Stimulated activated naive CD8-positive, alpha-beta T cell treated with anti-CD3 and anti-CD28 coated beads, Interleukin-15, amount 100 ng/mL, for 72 hours (primary cell): ENCODE results near the gene ECI2.
A peak's percentile ranks its signal among the peaks of the same experiment; 100 is the strongest.
"Not testable (repeated sequence)": the region's sequence is repeated elsewhere in the genome, so short reads cannot be mapped to it uniquely, and the experiment has no call there.

ENCODE experiments used
- ATAC-seq: fragments of 150-1000 bp; cut with Tn5 transposase; 2 replicates; pipeline ENCODE4 v1.10.0; 2021; ENCODE audit warnings: mild to moderate bottlenecking, moderate library complexity
- DNase-seq, 2 donors: peaks; one replicate each; pipeline ENCODE4 v3.0.0; 2021 to 2022
- H3K27ac Mint-ChIP-seq, 2 donors: one replicate each; pipeline ENCODE4 v1.8.0; 2022; ENCODE audit warnings: mild to moderate bottlenecking in 2 of 2, mixed read lengths in 2 of 2, moderate library complexity in 2 of 2
- H3K27me3 Mint-ChIP-seq: one replicate; pipeline ENCODE4 v1.8.0; 2022; ENCODE audit warnings: mixed read lengths
- H3K4me1 Mint-ChIP-seq: one replicate; pipeline ENCODE4 v1.8.0; 2022; ENCODE audit warnings: mild to moderate bottlenecking, mixed read lengths
- H3K4me3 Mint-ChIP-seq, 2 donors: one replicate each; pipeline ENCODE4 v1.8.0; 2022; ENCODE audit warnings: mild to moderate bottlenecking in 2 of 2, mixed read lengths in 2 of 2, moderate library complexity in 1 of 2
- H3K9me3 Mint-ChIP-seq, 2 donors: one replicate each; pipeline ENCODE4 v1.8.0; 2022; ENCODE audit warnings: mixed read lengths in 2 of 2

Gene ECI2

GRCh38 chr6:4125933-4126864, 9.2 kb downstream of the ECI2 start:
- ATAC-seq (no peak), DNase-seq (no peak)
- Mint-ChIP-seq H3K27me3 (no peaks in the 10 kb centered on the region), H3K4me3 (no peak overlapping the region), H3K4me1 (peaks cover 16% of the 10 kb centered on the region), H3K9me3 (peaks cover 0 to 3% of the 10 kb centered on the region in 2 donors), H3K27ac (peak overlapping the region in 1 of 2 donors; percentile 21)

- Mint-ChIP-seq H3K27me3 (no peaks in the 10 kb centered on the region), H3K27ac (peak overlapping the region in 1 of 2 donors; percentile 21), H3K9me3 (peaks cover 0 to 4% of the 10 kb centered on the region in 2 donors), H3K4me1 (peaks cover 16% of the 10 kb centered on the region), H3K4me3 (no peak overlapping the region)
- DNase-seq, result no peak
- ATAC-seq, result no peak
These were observed 9.9 kb downstream of the ECI2 start for GRCh38 chr6:4125500-4125899.

- peaks cover 0 to 4% of the 10 kb centered on the region in 2 donors for H3K9me3 Mint-ChIP-seq
- no peaks in the 10 kb centered on the region for H3K27me3 Mint-ChIP-seq
- H3K4me1 Mint-ChIP-seq, result peaks cover 16% of the 10 kb centered on the region
- no peak overlapping the region for H3K27ac Mint-ChIP-seq
- no peak overlapping the region for H3K4me3 Mint-ChIP-seq
- no peak for DNase-seq
- ATAC-seq, result no peak
These were observed 11.0 kb downstream of the ECI2 start for GRCh38 chr6:4124351-4124750.

- no peak overlapping the region for H3K4me3 Mint-ChIP-seq
- DNase-seq (no peak), ATAC-seq (no peak)
- H3K27me3 Mint-ChIP-seq, result no peaks in the 10 kb centered on the region
- peaks cover 23 to 31% of the 10 kb centered on the region in 2 donors for H3K9me3 Mint-ChIP-seq
- H3K4me1 Mint-ChIP-seq, result no peaks in the 10 kb centered on the region
- no peak overlapping the region for H3K27ac Mint-ChIP-seq
These were observed 19.6 kb downstream of the ECI2 start for GRCh38 chr6:4115741-4116140.

- no peak overlapping the region for H3K27ac Mint-ChIP-seq
These were observed 21.3 kb downstream of the ECI2 start for GRCh38 chr6:4114123-4114522.

GRCh38 chr6:4113649-4114048, 21.7 kb downstream of the ECI2 start:
- Mint-ChIP-seq H3K9me3 (peaks cover 23 to 31% of the 10 kb centered on the region in 2 donors), H3K4me1 (no peaks in the 10 kb centered on the region), H3K27me3 (no peaks in the 10 kb centered on the region), H3K27ac (no peak overlapping the region), H3K4me3 (no peak overlapping the region)
- ATAC-seq (no peak), DNase-seq (no peak)

More at GRCh38 chr6:4114123-4114522, 21.3 kb downstream of the ECI2 start:
- H3K9me3 Mint-ChIP-seq, result peaks cover 23 to 31% of the 10 kb centered on the region in 2 donors
- H3K4me3 Mint-ChIP-seq, result no peak overlapping the region
- no peaks in the 10 kb centered on the region for H3K27me3 Mint-ChIP-seq
- DNase-seq (no peak), ATAC-seq (no peak)
- H3K4me1 Mint-ChIP-seq, result no peaks in the 10 kb centered on the region

- Mint-ChIP-seq H3K9me3 (peaks cover 23 to 31% of the 10 kb centered on the region in 2 donors), H3K4me3 (no peak overlapping the region), H3K27me3 (no peaks in the 10 kb centered on the region), H3K4me1 (no peaks in the 10 kb centered on the region), H3K27ac (peak overlapping the region in 1 of 2 donors; percentile 48)
- DNase-seq (no peak), ATAC-seq (no peak)
These were observed 23.0 kb downstream of the ECI2 start for GRCh38 chr6:4112366-4112765.

- ATAC-seq, H3K27me3 Mint-ChIP-seq: not testable (repeated sequence)
These were observed 26.0 kb downstream of the ECI2 start for GRCh38 chr6:4109363-4109815.

GRCh38 chr6:4108561-4109093, 26.7 kb downstream of the ECI2 start:
- DNase-seq (no peak), ATAC-seq (no peak)
- Mint-ChIP-seq H3K9me3 (peaks cover 13 to 23% of the 10 kb centered on the region in 2 donors), H3K4me1 (no peaks in the 10 kb centered on the region), H3K4me3 (no peak overlapping the region), H3K27ac (no peak overlapping the region), H3K27me3 (no peaks in the 10 kb centered on the region)

More at GRCh38 chr6:4109363-4109815, 26.0 kb downstream of the ECI2 start:
- DNase-seq, H3K4me1 Mint-ChIP-seq, H3K4me3 Mint-ChIP-seq, H3K27ac Mint-ChIP-seq: not testable (repeated sequence)
- peaks cover 21 to 29% of the 10 kb centered on the region in 2 donors for H3K9me3 Mint-ChIP-seq

GRCh38 chr6:4107873-4108272, 27.5 kb downstream of the ECI2 start:
- ATAC-seq (no peak), DNase-seq (no peak)
- peaks cover 8 to 15% of the 10 kb centered on the region in 2 donors for H3K9me3 Mint-ChIP-seq
- no peak overlapping the region for H3K4me3 Mint-ChIP-seq
- H3K27ac Mint-ChIP-seq, result no peak overlapping the region
- no peaks in the 10 kb centered on the region for H3K4me1 Mint-ChIP-seq
- no peaks in the 10 kb centered on the region for H3K27me3 Mint-ChIP-seq

- no peak for ATAC-seq
These were observed 29.3 kb downstream of the ECI2 start for GRCh38 chr6:4105980-4106536.

GRCh38 chr6:4103929-4104328, 31.4 kb downstream of the ECI2 start:
- DNase-seq, result no peak
- no peaks in the 10 kb centered on the region for H3K4me1 Mint-ChIP-seq
- no peak for ATAC-seq
- H3K27ac Mint-ChIP-seq, result no peak overlapping the region
- H3K9me3 Mint-ChIP-seq, result no peaks in the 10 kb centered on the region
- H3K4me3 Mint-ChIP-seq, result no peak overlapping the region
- no peaks in the 10 kb centered on the region for H3K27me3 Mint-ChIP-seq

More at GRCh38 chr6:4105980-4106536, 29.3 kb downstream of the ECI2 start:
- no peaks in the 10 kb centered on the region for H3K9me3 Mint-ChIP-seq
- DNase-seq, result no peak
- H3K4me1 Mint-ChIP-seq, result no peaks in the 10 kb centered on the region
- H3K27ac Mint-ChIP-seq, result no peak overlapping the region
- H3K4me3 Mint-ChIP-seq, result no peak overlapping the region
- H3K27me3 Mint-ChIP-seq, result no peaks in the 10 kb centered on the region

- Mint-ChIP-seq H3K9me3 (no peaks in the 10 kb centered on the region), H3K4me1 (no peaks in the 10 kb centered on the region), H3K27me3 (no peaks in the 10 kb centered on the region), H3K27ac (no peak overlapping the region), H3K4me3 (no peak overlapping the region)
- ATAC-seq (no peak), DNase-seq (no peak)
These were observed 32.6 kb downstream of the ECI2 start for GRCh38 chr6:4102687-4103244.

- H3K4me1 Mint-ChIP-seq, result no peaks in the 10 kb centered on the region
- no peak overlapping the region for H3K4me3 Mint-ChIP-seq
- H3K9me3 Mint-ChIP-seq, result no peaks in the 10 kb centered on the region
- no peak overlapping the region for H3K27ac Mint-ChIP-seq
- ATAC-seq (no peak), DNase-seq (no peak)
- no peaks in the 10 kb centered on the region for H3K27me3 Mint-ChIP-seq
These were observed 34.1 kb downstream of the ECI2 start for GRCh38 chr6:4101298-4101697.

- Mint-ChIP-seq H3K9me3 (no peaks in the 10 kb centered on the region), H3K4me3 (no peak overlapping the region), H3K27me3 (no peaks in the 10 kb centered on the region), H3K4me1 (no peaks in the 10 kb centered on the region), H3K27ac (peak overlapping the region in 1 of 2 donors; percentile 0)
- DNase-seq, result no peak
- no peak for ATAC-seq
These were observed 34.7 kb downstream of the ECI2 start for GRCh38 chr6:4100655-4101054.

GRCh38 chr6:4093288-4093687, 42.1 kb downstream of the ECI2 start:
- Mint-ChIP-seq H3K4me1 (no peaks in the 10 kb centered on the region), H3K27ac (no peak overlapping the region), H3K4me3 (no peak overlapping the region), H3K9me3 (no peaks in the 10 kb centered on the region), H3K27me3 (no peaks in the 10 kb centered on the region)
- no peak for ATAC-seq
- no peak for DNase-seq
